LNCaP clone FGC (cell line): ENCODE measurements around the gene DDX1.

ENCODE experiments used
- DNase-seq: peaks from one replicate; pipeline ENCODE4 v3.0.0-alpha.2; 2011; ENCODE audit warnings: low read depth
- H3K4me3 ChIP-seq: 2 replicates; pipeline ENCODE4 v1.5.1; 2011; ENCODE audit warnings: mild to moderate bottlenecking, low read depth, low read length, control low read depth
- CTCF ChIP-seq: IDR thresholded peaks from 2 replicates; pipeline ENCODE4 v1.5.1; 2012; ENCODE audit warnings: mild to moderate bottlenecking; ENCODE audit not compliant: control insufficient read depth, insufficient read depth; ENCODE audit errors: extremely low read depth

DDX1 gene

GRCh38 chr2:15630978-15631719 is 39.5 kb downstream of the DDX1 start:
- TF ChIP-seq CTCF = no peak
- H3K4me3 ChIP-seq = no peak overlapping the region
- DNase-seq = no peak

- no peak for TF ChIP-seq CTCF
- H3K4me3 ChIP-seq = no peak overlapping the region
- no peak for DNase-seq
Measured at GRCh38 chr2:15631883-15632282, 40.2 kb downstream of the DDX1 start.

GRCh38 chr2:15633043-15633970 is 41.6 kb downstream of the DDX1 start:
- no peak for DNase-seq
- H3K4me3 ChIP-seq = no peak overlapping the region
- TF ChIP-seq CTCF = no peak

GRCh38 chr2:15633971-15634346 is 42.3 kb downstream of the DDX1 start:
- no peak overlapping the region for H3K4me3 ChIP-seq
- no peak for DNase-seq
- no peak for TF ChIP-seq CTCF

- TF ChIP-seq CTCF = no peak
- no peak for DNase-seq
- no peak overlapping the region for H3K4me3 ChIP-seq
Measured at GRCh38 chr2:15634846-15635490, 43.3 kb downstream of the DDX1 start.

GRCh38 chr2:15636972-15637785 is 45.5 kb downstream of the DDX1 start:
- TF ChIP-seq CTCF = peak; percentile 92
- DNase-seq = no peak
- H3K4me3 ChIP-seq = no peak overlapping the region
